ENCODE measurements around the gene BRD9.

Gene BRD9

GRCh38 chr5:891117-891836, 1.3 kb downstream of the BRD9 start:
- DNase-seq = no peak
- no peaks in the 10 kb centered on the region for H3K27me3 ChIP-seq
- H3K4me3 ChIP-seq = peak overlapping the region; percentile 77 to 80
- peak overlapping the region in 1 of 2 donors; percentile 84 for H3K27ac ChIP-seq
- peaks cover 0 to 28% (median 19%) of the 10 kb centered on the region in 4 donors for H3K4me1 ChIP-seq
- TF ChIP-seq CTCF (IDR thresholded peaks at IDR 0.05) = no peak
- peaks cover 37 to 51% (median 39%) of the 10 kb centered on the region in 3 donors for H3K36me3 ChIP-seq
- no peaks in the 10 kb centered on the region for H3K9me3 ChIP-seq
- intact Hi-C loops (cut with DNase I; ENCODE audit: low total_unique reads) = no loop called here

GRCh38 chr5:889075-889710, 3.4 kb downstream of the BRD9 start:
- intact Hi-C loops (cut with DNase I; ENCODE audit: low total_unique reads) = no loop called here
- Histone ChIP-seq H3K4me1 (peaks cover 0 to 28% (median 19%) of the 10 kb centered on the region in 4 donors), H3K4me3 (no peak overlapping the region), H3K27ac (no peak overlapping the region), H3K36me3 (peaks cover 58 to 71% (median 59%) of the 10 kb centered on the region in 3 donors), H3K9me3 (no peaks in the 10 kb centered on the region), H3K27me3 (no peaks in the 10 kb centered on the region)
- no peak for TF ChIP-seq CTCF (IDR thresholded peaks at IDR 0.05)
- DNase-seq = no peak

- Histone ChIP-seq H3K9me3 (no peaks in the 10 kb centered on the region), H3K27me3 (no peaks in the 10 kb centered on the region), H3K27ac (no peak overlapping the region), H3K4me3 (no peak overlapping the region), H3K4me1 (peaks cover 0 to 28% (median 19%) of the 10 kb centered on the region in 4 donors), H3K36me3 (peaks cover 63 to 77% (median 64%) of the 10 kb centered on the region in 3 donors)
- intact Hi-C loops (cut with DNase I; ENCODE audit: low total_unique reads) = no loop called here
- TF ChIP-seq CTCF (IDR thresholded peaks at IDR 0.05) = no peak
- DNase-seq = no peak
These were observed 4.0 kb downstream of the BRD9 start for GRCh38 chr5:888638-889035.

GRCh38 chr5:887947-888637, 4.5 kb downstream of the BRD9 start:
- no peak for DNase-seq
- Histone ChIP-seq H3K9me3 (no peaks in the 10 kb centered on the region), H3K36me3 (peaks cover 69 to 82% (median 70%) of the 10 kb centered on the region in 3 donors), H3K4me1 (peaks cover 0 to 23% (median 14%) of the 10 kb centered on the region in 4 donors), H3K4me3 (no peak overlapping the region), H3K27ac (no peak overlapping the region), H3K27me3 (no peaks in the 10 kb centered on the region)
- intact Hi-C loops (cut with DNase I; ENCODE audit: low total_unique reads) = no loop called here
- no peak for TF ChIP-seq CTCF (IDR thresholded peaks at IDR 0.05)

- peaks cover 0 to 15% (median 10%) of the 10 kb centered on the region in 4 donors for H3K4me1 ChIP-seq
- no peak overlapping the region for H3K4me3 ChIP-seq
- H3K27me3 ChIP-seq = no peaks in the 10 kb centered on the region
- no peak for DNase-seq
- TF ChIP-seq CTCF (IDR thresholded peaks at IDR 0.05) = no peak
- H3K27ac ChIP-seq = no peak overlapping the region
- intact Hi-C loops (cut with DNase I; ENCODE audit: low total_unique reads) = no loop called here
- peaks cover 76 to 95% (median 81%) of the 10 kb centered on the region in 3 donors for H3K36me3 ChIP-seq
- H3K9me3 ChIP-seq = no peaks in the 10 kb centered on the region
These were observed 5.8 kb downstream of the BRD9 start for GRCh38 chr5:886716-887325.

All from tibial artery (tissue), 4 donors.